GM10847 (cell line): ENCODE results near the gene WBP4.

Experiments
- POLR2A ChIP-seq: IDR thresholded peaks from 2 replicates; pipeline ENCODE4 v1.6.1; 2011; ENCODE audit not compliant: insufficient read length; ENCODE audit errors: extremely low read depth

Gene WBP4

DNA sequence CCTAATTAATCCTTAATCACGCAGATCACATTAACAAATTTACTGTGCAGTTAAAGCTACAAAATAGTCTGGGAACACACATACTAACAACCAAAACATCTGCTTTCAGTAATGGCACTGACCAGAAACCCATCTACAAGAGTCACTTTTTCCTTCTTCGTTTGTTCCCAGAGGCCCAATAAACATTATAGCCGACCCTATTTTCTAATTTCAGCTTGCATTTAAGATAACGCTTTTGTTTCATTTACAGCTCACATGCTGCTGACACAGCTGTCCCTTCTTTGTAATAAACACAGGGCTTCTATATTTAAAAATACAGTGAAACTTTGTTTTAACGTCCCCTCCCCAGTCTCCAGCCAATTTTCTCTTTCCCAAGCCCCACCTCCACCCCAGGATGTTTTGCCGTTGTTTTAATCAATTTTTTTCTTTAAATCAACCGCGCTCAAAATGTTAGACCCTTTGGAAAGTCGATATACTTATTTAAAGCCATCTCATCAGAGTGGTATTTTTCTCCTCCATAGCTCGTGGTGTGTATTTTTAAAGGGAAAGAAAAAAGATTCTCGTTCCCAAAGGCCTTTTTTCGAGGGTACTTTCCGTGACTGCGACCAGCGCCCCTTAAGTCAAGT is 1.7 kb upstream of the WBP4 start:
- no peak for TF ChIP-seq POLR2A

DNA sequence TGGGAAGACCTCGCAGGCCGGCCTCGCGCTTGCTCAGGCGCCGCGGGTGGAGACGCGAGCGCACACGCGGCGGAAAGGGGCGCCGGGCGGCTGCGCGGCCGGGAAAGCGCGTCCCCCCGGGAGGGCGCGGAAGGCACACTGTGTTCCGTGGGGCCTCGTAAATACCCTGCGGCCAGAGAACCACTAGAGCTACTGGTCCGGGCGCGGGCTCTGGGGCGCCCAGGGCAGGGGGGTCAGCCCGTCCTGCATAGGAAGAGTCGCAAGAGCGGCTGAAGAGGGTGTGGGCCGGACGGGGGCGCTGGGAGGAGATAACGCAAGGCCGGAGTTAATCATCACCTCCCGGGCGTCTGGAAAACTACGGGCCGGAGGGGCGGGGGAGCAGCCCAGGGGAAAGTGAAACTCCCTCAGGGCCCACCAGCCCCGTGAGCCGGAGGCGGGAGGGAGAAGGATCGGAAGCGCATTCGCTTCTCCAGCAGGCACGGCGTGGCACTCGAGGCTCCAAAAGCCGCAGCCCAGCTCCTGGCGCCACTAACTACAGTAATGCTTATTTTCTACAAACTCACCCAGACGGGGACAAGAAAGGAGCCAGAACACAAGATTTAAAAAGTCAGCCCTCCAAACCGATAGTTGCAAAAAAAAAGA is 1.1 kb upstream of the WBP4 start:
- peak; percentile 66 for TF ChIP-seq POLR2A

DNA sequence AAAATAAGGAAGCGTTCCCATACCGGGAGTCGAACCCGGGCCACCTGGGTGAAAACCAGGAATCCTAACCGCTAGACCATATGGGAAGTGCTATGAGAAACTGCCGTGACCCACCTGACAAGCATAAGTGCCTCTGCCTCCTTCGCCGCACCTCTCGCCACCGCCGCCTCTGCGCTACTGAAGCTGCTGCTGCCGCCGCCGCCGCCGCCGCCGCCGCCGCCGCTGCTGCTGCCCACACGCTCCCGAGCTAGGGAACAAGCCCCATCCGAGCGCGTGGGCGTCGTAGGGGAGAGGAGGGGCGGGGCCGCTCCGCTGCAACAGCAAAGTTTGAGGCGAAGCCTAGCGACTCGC is 610 bp upstream of the WBP4 start:
- TF ChIP-seq POLR2A, result no peak

DNA sequence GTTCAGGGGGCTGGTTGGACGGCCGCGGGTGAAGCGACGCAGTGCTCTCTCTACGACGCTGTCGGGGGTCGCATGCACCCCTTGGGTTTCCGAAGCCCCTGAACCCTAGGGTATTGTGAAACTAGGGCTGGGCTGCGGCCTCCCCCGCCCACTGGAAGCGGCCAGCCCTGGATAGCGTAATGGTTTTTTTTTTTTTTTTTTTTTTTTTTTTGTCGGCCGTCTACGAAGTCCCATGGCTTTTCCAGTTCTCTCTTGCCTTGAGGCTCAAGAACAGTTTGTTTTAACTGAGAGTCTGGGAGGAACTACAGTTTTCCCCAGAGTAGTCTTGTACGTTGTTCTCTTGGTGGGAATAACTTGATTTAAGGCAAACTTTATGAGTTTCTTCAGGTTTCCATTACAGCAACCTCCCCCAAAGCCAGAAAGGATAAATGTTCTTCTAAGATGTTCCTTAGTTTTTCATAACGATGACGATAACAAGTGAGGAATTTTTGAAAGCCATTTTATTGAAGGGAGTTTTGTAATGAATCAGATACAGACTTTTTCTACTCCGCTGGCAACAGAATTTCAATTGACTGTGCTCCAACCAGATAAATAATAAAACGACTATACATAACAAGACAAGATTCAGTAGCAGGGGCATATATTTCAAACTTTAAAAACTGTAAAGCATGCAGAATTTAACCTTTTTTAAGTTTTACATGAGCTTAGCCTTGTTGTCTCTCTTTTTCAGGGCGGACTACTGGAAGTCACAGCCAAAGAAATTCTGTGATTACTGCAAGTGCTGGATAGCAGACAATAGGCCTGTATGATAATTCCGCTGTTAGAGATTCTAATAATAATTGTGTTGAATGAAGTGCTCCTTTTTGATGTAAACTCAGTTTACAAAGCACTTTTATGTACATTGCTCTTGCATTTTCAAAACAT is 867 bp downstream of the WBP4 start:
- no peak for TF ChIP-seq POLR2A

DNA sequence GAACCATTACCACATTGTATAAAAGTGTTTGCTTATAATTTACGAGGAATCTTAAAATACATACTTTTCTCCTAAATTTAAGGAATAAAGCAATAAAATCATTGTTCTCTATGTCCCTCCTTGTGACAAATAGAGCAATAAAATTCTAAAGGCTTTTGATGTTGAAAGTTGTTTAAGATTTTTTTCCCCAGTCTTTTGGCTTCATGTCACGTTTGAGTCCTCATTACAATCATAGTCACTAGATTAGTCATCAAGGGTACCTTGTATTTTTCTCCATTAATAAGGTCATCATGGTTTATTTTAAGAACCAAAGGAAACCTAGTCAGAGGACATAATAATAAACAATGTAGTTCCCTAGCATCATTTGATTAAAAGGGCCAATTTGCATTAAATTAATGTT is 3.2 kb downstream of the WBP4 start:
- no peak for TF ChIP-seq POLR2A

DNA sequence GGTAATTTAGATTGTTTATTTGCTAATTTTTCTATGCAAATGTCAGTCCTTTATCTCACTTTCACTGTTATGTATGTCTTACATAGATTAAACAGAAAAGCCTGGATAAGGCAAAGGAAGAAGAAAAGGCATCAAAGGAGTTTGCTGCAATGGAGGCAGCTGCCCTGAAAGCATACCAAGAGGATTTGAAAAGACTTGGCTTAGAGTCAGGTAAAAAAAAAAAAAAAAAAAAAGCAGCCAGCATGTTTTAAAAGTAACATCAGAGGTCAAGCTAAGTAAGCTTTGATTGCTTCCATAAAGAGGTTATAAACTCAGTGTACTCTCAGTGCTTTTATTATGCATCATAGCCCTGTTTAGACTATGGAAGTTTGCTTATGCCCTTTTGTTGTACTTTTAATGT is 3.8 kb downstream of the WBP4 start:
- no peak for TF ChIP-seq POLR2A

DNA sequence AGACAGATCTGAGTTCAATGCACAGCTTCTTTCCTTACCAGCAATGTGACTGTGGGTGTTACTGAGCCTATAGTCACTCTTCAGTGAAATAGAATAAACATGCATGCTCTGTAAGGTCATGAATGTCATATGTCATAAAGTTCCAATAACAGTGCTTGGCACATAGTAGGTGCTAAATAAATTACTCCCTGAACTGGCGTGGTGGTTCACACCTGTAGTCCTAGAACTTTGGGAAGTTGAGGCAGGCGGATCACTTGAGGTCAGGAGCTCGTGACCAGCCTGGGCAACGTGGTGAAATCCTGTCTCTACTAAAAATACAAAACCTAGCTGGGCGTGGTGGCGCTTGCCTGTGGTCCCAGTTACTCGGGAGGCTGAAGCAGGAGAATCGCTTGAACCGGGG is 13.2 kb downstream of the WBP4 start:
- TF ChIP-seq POLR2A, result no peak

DNA sequence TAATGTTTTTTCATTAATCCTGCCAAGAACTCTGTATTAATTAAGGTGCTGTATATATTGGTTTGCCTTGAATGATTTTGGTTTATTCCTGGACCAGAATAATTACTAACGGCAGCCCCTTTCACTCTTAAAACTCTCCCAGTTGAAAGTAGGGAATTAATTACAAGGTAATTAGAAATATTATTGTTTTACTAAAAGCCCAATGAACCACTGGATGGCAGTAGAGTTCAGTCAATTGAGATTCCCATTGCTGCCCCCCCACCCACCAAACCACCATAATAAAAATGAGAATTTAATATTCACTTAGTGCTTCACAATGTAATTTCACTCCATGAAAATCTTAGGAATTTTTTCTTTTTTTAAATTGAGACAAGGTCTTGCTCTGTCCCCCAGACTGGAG is 13.7 kb downstream of the WBP4 start:
- no peak for TF ChIP-seq POLR2A

DNA sequence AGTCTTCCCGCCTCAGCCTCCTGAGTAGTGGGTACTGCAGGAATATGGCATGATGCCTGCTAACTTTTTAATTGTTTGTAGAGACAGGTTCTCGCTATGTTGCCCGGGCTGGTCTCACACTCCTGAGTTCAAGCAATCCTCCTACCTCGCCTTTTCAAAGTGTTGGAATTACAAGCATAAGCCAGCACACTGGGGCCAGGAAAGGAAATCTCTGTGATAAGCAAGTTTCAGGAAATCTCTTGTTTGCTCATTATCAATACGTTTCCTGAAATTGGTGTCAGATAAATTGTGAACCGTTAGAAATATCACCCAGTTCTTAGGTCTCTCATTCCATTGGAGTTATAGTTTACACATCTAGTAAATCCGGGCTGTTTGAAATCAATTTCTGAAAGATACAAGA is 14.2 kb downstream of the WBP4 start:
- TF ChIP-seq POLR2A, result no peak

DNA sequence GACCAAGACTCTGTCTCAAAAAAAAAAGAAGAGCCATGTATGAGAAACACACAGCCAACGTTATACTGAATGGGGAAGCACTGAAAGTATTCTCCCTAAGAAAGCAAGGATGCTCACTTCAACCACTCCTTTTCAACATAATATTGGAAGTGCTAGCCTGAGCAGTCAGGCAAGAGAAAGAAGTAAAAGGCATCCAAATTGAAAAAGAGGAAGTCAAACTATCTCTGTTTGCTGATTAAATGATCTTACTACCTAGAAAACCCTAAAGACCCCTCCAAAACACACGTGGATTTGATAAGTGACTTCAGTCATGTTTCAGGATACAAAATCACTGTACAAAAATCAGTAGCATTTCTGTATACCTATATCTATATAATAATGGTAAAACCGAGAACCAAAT is 16.2 kb downstream of the WBP4 start:
- TF ChIP-seq POLR2A, result no peak

DNA sequence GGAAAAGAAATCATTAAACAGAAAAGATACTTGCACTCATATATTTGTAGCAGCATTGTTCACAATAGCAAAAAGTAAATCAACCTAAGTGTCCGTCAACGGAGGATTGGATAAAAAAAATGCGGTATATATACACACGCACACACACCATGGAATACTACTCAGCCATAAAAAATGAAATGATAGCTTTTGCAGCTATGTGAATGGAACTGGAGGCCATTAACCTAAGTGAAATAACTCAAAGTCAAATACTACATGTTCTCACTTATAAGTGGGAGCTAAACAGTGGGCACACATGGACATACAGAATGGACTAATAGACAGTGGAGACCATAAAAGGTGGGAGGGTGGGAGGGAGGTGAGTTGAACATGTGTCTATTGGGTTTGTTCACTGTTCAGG is 18.4 kb downstream of the WBP4 start:
- TF ChIP-seq POLR2A, result no peak

DNA sequence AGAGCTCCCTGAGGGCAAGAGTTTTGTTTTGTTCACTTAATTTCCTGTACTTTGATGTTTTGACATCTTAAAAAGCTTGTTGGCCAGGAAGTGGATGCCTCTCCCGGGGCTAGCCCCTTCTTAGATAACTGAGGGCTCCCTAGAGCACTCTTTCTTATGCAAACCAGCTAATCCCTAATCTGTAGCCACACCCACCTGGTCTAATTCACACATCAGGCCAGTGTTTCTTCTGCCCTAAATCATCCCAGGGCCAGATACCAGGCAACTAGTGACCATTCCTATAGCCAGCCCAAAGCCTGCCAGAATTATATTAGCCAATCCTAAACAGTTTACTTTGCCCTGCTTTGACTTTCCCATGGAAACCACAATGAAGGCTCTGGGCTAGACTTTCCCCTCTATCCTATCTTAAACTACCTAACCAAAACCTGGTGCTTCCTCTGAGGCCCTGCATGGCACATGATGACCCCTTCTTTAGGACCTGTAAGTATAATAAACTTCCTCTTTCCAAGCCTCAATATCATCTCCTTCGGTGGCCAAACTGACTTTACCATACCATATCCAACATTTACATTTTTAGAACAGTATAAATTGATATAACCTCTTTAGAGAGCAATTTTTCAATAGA is 24.8 kb downstream of the WBP4 start:
- no peak for TF ChIP-seq POLR2A

DNA sequence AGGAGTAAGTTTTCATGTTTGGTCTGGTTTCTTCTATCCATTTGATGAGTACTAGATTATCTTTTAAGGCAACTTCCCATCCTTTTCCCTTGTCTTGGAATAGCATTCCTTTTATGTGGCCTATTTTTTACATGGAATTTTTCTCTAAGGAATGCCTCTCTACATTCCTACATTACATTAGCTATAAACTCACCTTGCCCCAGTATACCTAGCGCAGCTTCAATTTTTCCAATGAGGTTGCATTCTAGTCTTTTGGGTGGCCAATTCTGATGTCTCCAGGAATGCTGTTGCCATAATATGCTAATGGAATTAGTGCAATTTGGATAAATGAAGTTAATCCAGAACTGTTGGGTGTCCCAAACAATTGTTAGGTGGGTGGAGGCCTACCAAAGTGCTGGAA is 37.5 kb downstream of the WBP4 start:
- no peak for TF ChIP-seq POLR2A

DNA sequence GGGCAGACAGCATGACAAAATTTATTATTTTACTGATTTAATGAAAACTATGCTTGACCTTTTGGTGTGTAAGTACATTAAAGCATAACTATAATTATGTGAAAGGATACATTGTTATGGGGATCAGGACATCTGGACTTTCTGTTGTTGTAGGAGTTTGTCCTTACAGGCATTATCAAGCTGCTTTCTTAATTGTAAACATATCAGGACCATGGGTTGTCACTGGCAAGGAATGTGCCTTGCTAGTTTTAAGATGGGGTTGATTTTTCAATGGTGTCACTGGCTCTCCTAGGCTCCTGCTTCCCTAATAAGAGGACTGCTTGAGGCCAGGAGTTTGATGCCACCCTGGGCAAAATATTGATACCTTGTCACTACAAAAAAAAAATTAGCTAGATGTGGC is 38.7 kb downstream of the WBP4 start:
- TF ChIP-seq POLR2A, result no peak

DNA sequence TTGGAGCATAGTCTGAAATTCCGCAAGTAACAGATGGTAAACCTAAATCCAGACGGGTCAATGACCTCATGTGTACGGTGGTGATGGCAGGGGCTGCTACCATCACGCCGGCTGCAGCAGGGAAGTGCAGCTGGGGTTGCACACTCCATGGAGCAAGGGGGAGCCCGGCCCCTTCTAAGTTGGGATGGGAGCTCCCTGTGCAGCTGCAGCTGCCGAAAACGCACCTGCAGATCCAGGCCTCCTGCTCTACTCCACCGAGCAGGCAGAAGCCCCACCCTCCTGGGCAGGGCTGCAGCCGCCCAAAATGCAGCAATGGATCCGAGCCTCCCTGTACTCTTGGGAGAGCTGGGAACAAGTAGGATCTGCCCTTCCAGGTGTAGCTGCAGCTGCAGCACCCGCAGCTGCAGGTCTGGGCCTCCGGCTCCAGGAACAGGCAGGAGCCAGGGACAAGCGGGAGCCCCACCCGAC is 45.8 kb downstream of the WBP4 start:
- no peak for TF ChIP-seq POLR2A

DNA sequence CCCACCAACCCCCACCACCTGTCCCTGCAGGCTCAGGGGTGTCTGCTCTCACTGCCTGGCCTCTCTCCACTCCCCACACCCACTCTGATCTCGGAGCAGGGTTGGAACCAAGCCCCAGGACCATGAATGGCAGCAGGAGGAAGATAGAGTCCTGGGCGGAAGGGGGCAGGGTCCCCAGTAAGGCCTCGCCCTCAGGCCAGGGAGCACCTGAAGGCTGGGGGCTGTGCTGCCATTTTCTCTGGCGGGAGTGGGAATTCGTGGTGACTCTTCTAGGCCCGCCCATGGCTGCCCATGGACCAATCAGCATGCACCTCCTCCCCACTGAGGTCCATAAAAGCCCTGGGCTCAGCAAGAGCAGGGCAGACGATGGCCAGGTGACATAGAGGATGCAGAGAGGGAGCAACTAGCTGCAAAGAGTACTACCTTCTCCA is 46.3 kb downstream of the WBP4 start:
- no peak for TF ChIP-seq POLR2A
